EL (cell line): ENCODE data around the gene CEP55.
A peak's percentile ranks its signal among the peaks of the same experiment; 100 is the strongest.

Experiments
- DNase-seq: peaks from one replicate; pipeline ENCODE4 v3.0.0-alpha.2; 2016

Gene CEP55

DNA sequence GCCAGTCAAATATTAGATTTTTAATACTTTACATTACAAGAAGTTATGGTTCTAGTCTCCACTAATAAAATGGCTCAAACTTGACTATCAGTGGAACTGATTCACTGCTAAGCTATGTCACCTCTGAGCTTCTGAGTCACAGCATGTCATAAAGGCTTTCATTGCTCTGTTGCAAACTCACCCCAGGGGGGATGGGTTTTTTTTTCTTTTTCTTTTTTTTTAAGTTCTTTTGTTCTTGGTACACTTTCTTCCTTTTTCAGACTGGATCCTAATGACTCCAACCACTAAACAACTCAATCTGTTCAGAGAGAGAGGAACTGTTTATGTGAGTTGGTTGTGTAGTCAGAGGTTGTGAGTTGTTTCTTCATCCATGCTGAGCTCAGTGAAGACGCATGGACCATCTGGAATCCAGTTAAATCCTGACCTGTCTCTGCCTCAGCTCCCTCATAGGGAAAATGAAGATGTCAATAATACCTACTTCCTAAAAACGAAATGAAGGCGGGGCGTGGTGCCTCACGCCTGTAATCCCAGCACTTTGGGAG lies 25.2 kb upstream of the CEP55 start:
- peak; percentile 95 for DNase-seq

- DNase-seq, result no peak
Measured at GRCh38 chr10:93473161-93473560, 23.3 kb upstream of the CEP55 start.

DNA sequence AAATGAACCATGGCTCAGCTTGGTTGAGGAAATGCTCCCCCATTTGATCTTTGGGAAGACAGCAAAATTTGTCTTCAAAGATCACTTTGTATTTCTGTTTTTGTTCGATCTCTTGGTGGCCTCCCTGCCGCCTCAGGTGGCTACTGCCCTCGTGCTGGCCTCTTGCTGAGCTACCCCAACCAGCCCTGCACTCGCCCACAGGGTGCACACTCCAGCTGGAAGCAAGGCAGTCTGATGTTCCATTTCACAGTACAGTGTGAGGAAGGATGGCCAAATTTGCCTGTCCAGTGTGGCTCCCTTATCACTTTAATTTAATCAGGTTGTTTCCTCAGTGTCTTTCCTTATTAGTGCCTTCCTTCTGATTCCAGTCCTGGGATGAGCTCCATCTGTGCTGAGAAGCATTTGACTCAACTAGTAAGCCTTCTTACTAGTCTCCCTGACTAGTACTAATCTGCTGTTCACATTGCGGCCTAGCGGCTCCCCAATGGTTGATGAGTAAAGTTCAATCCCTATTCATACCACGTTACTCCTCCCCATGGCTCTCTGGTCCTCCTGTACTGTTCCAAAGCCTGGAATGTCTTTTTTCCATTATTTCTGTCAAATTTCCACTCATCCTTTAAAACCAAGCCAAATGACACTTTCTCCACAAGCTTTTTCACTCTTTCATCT lies 22.5 kb upstream of the CEP55 start:
- DNase-seq, result no peak

GRCh38 chr10:93475227-93475626 lies 21.2 kb upstream of the CEP55 start:
- DNase-seq, result no peak

- peak; percentile 89 for DNase-seq
Measured at GRCh38 chr10:93475871-93476270, 20.5 kb upstream of the CEP55 start.

- no peak for DNase-seq
Measured at GRCh38 chr10:93476756-93477155, 19.7 kb upstream of the CEP55 start.

DNA sequence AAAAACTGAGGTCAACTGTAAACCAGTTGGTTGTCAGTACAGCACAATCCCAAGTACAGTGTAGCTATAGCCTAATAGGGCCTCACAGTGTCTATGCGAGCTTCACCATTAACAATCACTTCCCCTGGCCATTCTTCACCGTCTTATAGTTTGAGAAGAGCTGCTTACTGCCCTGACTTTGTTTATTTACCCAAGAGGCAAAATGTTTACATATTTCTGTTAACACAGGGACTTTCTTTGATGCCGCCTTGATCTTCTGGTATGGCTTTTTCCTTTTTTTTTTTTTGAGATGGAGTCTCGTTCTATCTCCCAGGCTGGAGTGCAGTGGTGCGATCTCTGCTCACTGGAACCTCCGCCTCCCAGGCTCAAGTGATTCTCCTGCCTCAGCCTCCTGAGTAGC lies 17.5 kb upstream of the CEP55 start:
- no peak for DNase-seq

DNA sequence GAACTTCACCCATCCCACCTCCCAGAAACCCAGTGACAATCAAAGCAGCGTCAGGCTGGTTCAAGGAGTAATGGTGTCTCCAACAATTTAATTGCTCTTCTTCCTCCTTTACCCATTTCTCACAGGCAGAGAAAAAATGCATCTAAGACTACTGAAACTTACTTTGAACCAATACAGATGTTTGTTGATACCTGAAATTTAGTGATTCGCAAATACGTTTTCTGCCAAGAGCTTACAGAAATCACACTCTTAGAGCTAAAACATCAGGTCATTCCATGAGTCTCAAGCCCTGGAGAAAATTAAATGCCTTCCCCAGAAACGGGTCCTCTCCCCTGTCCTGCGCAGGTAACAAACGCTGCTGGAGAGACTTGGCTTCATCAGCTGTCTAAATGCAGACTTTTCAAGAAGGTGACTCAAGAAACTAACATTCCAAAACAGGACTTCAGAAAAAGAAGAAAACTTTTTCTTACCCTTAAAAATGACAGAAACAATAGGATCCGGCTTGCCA lies 14.7 kb upstream of the CEP55 start:
- no peak for DNase-seq

DNA sequence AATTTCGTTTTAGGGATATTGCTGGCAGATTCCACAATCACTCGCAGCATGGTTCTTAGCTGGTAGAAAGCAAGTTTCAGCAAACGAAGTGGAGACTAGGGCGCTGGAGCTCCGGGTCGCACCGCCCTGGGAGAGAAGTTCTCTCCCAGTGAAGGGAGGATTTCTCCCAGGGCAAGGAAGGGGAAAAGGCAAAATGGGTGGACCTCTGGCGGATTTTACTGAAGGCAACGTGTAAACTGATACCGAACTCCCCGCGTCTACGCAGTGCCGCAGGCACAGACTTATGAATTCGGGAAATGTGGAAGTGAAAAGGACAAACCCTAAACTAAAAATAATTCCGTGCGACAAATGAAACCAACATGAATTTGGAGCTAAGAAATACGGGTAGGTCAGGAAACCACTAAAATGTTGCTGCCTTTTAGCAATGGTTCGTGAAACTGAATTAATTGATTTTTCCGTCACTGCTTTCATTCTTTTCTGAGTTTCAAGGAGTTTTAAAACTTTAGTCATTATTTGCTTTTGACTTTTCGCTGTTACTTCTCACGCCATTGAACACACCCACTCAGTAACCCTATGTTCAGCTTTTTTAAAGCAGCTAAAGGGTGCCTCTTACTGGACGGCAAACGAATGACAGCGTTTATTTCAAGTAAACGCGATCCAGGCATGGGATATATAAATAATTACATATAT lies 14.1 kb upstream of the CEP55 start, which contains the start of gene MYOF:
Gene MYOF (minus strand): TSS at position 190 of the 690 bp plus-strand sequence. CDS start 140 bp downstream, at position 50.
- DNase-seq, result peak; percentile 88

DNA sequence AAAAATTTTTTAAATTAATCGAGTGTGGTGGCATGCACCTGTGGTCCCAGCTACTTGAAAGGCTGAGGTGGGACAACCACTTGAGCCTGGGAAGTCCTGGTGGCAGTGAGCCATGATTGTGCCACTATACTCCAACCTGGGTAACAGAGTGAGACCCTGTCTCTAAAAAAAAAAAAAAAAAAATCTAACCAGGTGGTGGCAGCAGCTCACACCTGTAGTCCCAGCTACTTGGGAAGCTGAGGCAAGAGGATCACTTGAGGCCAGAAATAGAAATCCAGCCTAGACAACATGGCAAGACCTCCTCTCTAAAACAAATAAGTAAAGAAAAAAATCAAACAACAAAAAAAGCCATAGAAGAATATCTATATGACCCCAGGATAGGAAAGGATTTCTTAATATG lies 10.7 kb upstream of the CEP55 start:
- DNase-seq, result no peak

- no peak for DNase-seq
Measured at GRCh38 chr10:93488956-93489528, 7.4 kb upstream of the CEP55 start.

DNA sequence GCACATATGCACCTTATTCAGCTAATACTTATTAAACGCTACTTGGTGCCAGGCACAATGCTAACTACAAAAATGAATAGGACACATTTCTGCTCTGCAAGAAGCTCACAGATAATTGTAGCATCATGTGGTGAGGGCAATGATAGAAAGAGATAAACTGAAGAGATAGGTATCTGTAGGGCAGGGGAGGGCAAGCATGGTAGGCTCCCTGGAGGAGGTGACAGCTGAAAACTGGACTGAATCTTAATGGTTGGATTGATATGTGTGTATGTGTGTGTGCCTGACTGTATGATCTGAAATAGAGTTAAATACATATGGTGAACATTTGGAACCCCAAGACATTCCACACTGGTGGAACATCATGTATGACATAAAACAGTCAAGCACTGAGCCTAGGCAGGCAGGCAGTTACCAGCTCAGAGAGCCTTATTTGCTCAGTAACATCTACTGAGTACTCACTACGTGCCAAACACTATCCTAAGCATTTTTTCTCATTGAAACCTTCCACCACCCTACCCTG lies 4.8 kb upstream of the CEP55 start:
- no peak for DNase-seq

DNA sequence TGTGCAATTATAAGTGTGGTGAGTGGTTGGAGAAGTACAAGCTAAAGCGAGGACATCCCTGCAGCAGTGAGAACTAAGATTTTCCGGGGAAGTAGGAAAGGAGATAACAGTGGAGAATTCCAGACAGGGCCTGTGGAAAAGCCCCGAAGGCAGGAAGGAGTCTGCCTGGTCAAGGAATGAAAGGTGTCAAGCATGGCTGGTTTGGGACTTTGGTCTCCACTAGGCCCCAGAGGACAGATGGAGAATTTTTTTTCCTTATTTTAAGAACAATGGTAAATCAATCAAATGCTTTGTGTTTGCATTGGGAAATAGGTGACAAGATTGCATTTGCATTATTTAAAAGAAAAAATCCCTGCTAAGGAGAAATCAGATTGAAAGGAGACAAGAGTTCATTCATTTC lies 3.2 kb upstream of the CEP55 start:
- DNase-seq, result no peak

DNA sequence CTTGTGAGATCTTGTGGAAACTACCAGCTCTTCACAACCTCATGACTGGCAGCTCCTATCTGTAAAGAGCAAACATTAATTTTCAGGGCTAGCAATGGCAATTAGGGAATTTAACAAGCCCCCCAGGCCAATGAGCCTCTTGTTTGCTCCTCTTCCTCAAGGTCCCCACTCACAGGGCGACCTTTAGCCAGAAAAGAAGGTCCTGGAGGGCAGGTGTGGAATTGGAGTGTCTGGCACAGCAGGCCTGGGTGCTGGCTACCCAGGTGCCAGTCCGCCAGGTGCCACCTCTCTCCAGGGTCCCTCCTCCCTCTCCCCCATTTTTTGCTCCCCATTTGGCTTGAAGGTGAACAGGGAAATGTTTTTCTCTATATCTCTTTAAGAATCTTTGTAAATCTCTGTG lies 1.9 kb upstream of the CEP55 start:
- DNase-seq, result no peak

GRCh38 chr10:93495654-93496321 lies 624 bp upstream of the CEP55 start:
- peak; percentile 61 for DNase-seq

DNA sequence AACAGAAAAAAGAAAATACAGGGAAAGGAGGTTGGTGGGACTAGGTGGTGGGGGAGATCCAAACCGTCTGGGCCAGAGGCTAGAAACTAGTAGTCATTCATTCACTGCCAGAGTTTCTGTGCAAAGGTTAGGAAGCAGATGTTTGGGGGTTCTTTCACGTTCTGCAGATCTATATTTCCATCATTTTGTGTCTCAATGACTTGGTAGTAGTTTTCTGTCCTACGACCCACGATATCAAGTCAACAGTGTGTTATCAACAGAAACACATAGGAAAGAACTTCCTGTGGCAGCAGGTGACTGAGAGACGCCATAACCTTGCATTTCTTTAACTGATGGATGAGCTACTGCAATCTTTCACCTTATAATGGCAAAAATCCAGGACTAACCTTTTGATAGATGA lies 1.8 kb downstream of the CEP55 start:
- no peak for DNase-seq

DNA sequence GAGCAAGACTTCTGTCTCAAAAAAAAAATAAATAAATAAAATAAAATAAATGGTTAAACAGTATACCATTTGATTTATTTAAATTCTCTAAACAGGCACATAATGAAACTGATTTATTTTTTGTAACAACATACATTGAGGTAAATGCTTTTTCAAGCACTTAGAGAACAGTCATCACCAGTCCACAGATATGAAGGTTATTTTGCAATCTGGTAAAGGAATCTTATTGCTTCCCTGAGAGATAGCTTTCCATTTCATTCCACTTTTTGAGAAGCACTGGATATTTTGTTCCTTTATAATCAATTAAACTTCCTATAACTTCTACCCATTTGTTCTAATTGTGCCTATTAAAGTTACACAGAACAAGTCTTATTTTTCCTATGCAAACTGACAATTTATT lies 5.2 kb downstream of the CEP55 start:
- no peak for DNase-seq

DNA sequence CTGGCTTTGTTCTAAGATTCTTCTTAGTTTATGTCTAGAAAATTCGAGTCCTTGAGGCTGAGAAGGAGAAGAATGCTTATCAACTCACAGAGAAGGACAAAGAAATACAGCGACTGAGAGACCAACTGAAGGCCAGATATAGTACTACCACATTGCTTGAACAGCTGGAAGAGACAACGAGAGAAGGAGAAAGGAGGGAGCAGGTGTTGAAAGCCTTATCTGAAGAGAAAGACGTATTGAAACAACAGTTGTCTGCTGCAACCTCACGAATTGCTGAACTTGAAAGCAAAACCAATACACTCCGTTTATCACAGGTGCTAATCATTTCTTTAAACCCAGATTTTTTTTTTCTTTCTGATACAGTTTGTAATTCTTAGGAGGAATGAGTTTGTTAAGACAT lies 6.7 kb downstream of the CEP55 start:
- no peak for DNase-seq

DNA sequence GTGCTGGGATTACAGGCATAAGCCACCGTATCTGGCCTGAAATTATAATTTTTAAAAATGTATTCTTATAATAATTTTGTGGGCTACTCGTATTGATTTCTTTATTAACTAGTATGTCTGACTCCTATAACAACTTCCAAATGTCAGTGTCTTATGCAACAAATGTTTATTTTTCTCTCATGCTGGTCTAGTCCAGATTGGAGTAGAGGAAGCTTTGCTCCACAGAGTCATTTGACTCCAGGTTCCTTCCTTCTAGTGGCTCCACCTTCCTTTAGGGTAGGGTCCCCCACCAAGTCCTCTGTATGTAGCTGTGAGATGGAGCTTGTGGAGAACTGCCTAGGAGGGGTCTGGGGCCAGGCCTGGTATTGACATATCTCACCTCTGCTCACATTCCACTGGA lies 8.7 kb downstream of the CEP55 start:
- no peak for DNase-seq

GRCh38 chr10:93509816-93510215 lies 13.4 kb downstream of the CEP55 start:
- no peak for DNase-seq

DNA sequence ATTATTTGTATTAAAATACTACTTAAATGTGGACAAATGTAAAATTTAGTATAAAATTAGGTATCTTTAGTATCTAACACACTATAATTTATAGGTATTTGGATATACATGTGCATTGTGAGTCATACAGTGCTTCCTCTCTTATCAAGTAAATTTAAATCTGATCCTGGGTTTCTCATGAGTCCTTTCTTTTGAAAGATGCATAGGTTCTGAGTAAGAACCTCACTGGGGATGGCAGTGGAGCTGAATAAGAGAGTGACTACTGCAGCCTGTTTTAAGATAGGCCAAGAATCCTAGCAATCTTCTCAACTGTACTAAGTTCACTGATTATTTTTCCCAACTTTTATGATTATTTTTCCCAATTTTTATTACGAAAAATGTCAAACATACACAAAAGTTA lies 16.2 kb downstream of the CEP55 start:
- peak; percentile 60 for DNase-seq

DNA sequence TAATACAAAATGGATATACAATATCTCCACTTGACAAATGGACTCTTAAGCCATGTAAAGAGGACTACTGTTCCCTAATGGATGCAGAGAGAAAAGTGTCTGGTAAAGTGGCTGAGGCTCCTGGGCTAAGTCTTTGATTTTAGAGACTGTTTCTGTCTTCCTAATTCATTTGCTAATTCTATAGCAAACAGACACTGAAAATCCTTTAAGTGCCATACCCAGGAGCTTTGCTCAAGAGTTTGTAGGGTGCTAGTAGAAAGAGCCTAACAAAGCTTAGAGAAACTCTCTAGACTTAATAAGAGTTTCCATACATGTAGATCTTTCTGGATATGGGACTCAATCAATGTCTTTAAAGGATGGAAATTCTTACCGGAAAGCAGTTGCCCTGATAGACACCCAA lies 16.7 kb downstream of the CEP55 start:
- no peak for DNase-seq

GRCh38 chr10:93514521-93514920 lies 18.1 kb downstream of the CEP55 start:
- DNase-seq, result no peak
